K562 (cell line): Measurements from ENCODE around the gene CCT8L2. TPM values are rescaled to one million over a fixed set of nuclear protein-coding genes. Genes with fewer than 3 reads are reported as not detected.
A peak's percentile ranks its signal among the peaks of the same experiment; 100 is the strongest.
"Not testable (repeated sequence)": the region's sequence is repeated elsewhere in the genome, so short reads cannot be mapped to it uniquely, and the experiment has no call there.

ENCODE experiments used
- ATAC-seq: fragments of 200-7000 bp; cut with Tn5 transposase; 3 replicates; pipeline ENCODE4 v1.9.1; 2020; ENCODE audit warnings: moderate library complexity
- BruUV-seq: library from RNA; stranded (reverse); fragments of 400-500 nt; replicated peaks from 2 replicates; lab custom pipeline; 2021; lab: Mats Ljungman, UMichigan
- CTCF ChIA-PET: fragments of 300-600 bp; formaldehyde crosslinking; extraction: SDS; loops from one replicate; lab custom pipeline; 2021; ENCODE audit warnings: low intra/inter-chr PET ratio; lab: Yijun Ruan, JAX
- POLR2A ChIA-PET: fragments of 300-600, 350-650 bp; sonication (Branson Sonifier 250); formaldehyde crosslinking; extraction: SDS; loops from one replicate; lab custom pipeline; 2021; ENCODE audit warnings: antibody characterized with exemption, inconsistent platforms; lab: Yijun Ruan, JAX
- DNase-seq, 4 experiments: peaks; one replicate each; pipeline versions ENCODE4 v3.0.0 to v3.0.0-alpha.2; 2011 to 2018; ENCODE audit warnings: low spot score in 3 of 4, mixed read lengths in 3 of 4; ENCODE audit errors: extremely low read depth in 1 of 4
- FAIRE-seq: peaks from 2 replicates; lab custom pipeline; 2011; peaks lifted over from hg19 to GRCh38; lab: Jason Lieb, UNC
- H2AFZ ChIP-seq: 2 replicates; pipeline ENCODE4 v1.6.0; 2011; ENCODE audit warnings: low read depth, low read length, control low read depth, inconsistent platforms
- H3K27ac ChIP-seq: fragments of 200-600 bp; 3 replicates; pipeline ENCODE4 v1.8.0; 2011; ENCODE audit warnings: low read depth, mild to moderate bottlenecking, control low read depth, inconsistent platforms, low read length, moderate library complexity, mixed read lengths; ENCODE audit errors: extremely low read depth
- H3K27me3 ChIP-seq, 2 experiments: fragments of 300-600 bp in 1 of 2; 2 replicates in 1 of 2; 3 replicates in 1 of 2; pipeline versions ENCODE4 v1.6.0 to v1.8.0; 2011; ENCODE audit warnings: inconsistent platforms in 2 of 2, low read length in 2 of 2, mild to moderate bottlenecking in 1 of 2, mixed read lengths in 1 of 2, moderate library complexity in 1 of 2; ENCODE audit not compliant: control insufficient read depth in 2 of 2, insufficient read depth in 2 of 2
- H3K36me3 ChIP-seq: fragments of 300-600 bp; 3 replicates; pipeline ENCODE4 v1.8.0; 2011; ENCODE audit warnings: mild to moderate bottlenecking, low read length, inconsistent platforms; ENCODE audit not compliant: control insufficient read depth, insufficient read depth
- H3K4me1 ChIP-seq, 2 experiments: fragments of 200-600 bp in 1 of 2; replicated peaks in 1 of 2; 2 replicates in 1 of 2; 3 replicates in 1 of 2; pipeline versions ENCODE4 v1.5.1 to v1.8.0; 2011; ENCODE audit warnings: inconsistent platforms in 2 of 2, low read length in 2 of 2, mild to moderate bottlenecking in 1 of 2, mixed read lengths in 1 of 2, moderate library complexity in 1 of 2; ENCODE audit not compliant: control insufficient read depth in 2 of 2, insufficient read depth in 2 of 2
- H3K4me2 ChIP-seq: 2 replicates; pipeline ENCODE4 v1.6.1; 2011; ENCODE audit warnings: low read length, control low read depth, inconsistent platforms, mixed read lengths; ENCODE audit not compliant: insufficient read depth
- H3K4me3 ChIP-seq: fragments of 200-600 bp; sonication (generic), shearing (Covaris generic); 2 replicates; pipeline ENCODE4 v1.5.1; 2016; ENCODE audit warnings: control low read depth, inconsistent platforms
- H3K79me2 ChIP-seq: fragments of 200-600 bp; 3 replicates; pipeline ENCODE4 v1.8.0; 2011; ENCODE audit warnings: low read length, inconsistent platforms; ENCODE audit not compliant: control insufficient read depth, insufficient read depth
- H3K9ac ChIP-seq, 2 experiments: 2 replicates each; pipeline versions ENCODE4 v1.6.0 to v1.6.1; 2011; ENCODE audit warnings: low read depth in 2 of 2, low read length in 2 of 2, control low read depth in 1 of 2, inconsistent platforms in 1 of 2, mild to moderate bottlenecking in 1 of 2, mixed read lengths in 1 of 2; ENCODE audit not compliant: insufficient read depth in 1 of 2
- H3K9me1 ChIP-seq: one replicate; pipeline ENCODE4 v1.6.0; 2011; ENCODE audit warnings: inconsistent platforms, mild to moderate bottlenecking, low read length, moderate library complexity; ENCODE audit not compliant: control insufficient read depth, insufficient read depth
- H3K9me3 ChIP-seq: replicated peaks from 2 replicates; pipeline ENCODE4 v1.5.1; 2011; ENCODE audit warnings: low read depth, low read length, inconsistent platforms; ENCODE audit not compliant: control insufficient read depth, insufficient read depth
- H4K20me1 ChIP-seq: replicated peaks from 2 replicates; pipeline ENCODE4 v1.6.1; 2011; ENCODE audit warnings: low read length, inconsistent platforms, mixed read lengths; ENCODE audit not compliant: control insufficient read depth, insufficient read depth
- NR3C1 ChIP-seq: sonication (generic); formaldehyde crosslinking; IDR thresholded peaks from 2 replicates; pipeline ENCODE4 v1.8.1; 2022; ENCODE audit warnings: missing genetic modification reagents
- PCBP1 ChIP-seq: fragments of 200-400 bp; formaldehyde crosslinking; IDR thresholded peaks from 2 replicates; pipeline ENCODE4 v1.6.1; 2018; ENCODE audit warnings: mild to moderate bottlenecking, low read depth, low read length; ENCODE audit not compliant: poor library complexity, severe bottlenecking
- RBM14 ChIP-seq: fragments of 200-400 bp; formaldehyde crosslinking; IDR thresholded peaks from 2 replicates; pipeline ENCODE4 v1.6.1; 2018; ENCODE audit warnings: low read depth, mild to moderate bottlenecking, low read length, moderate library complexity, borderline replicate concordance; ENCODE audit not compliant: insufficient read depth
- SAFB ChIP-seq: fragments of 200-400 bp; formaldehyde crosslinking; IDR thresholded peaks from 2 replicates; pipeline ENCODE4 v1.6.1; 2017; ENCODE audit warnings: low read depth, low read length, borderline replicate concordance
- WGBS: fragments of 100-300 bp; shearing (Covaris generic); methylation state at CpG from one replicate; pipeline ENCODE4 v1.1.6; 2016; ENCODE audit warnings: low coverage, mixed read lengths; ENCODE audit not compliant: insufficient coverage; ENCODE audit errors: missing lambda C conversion rate; 5-methylcytosine and 5-hydroxymethylcytosine counted together
- in situ Hi-C: fragments of 300-500 bp; cut with MboI; formaldehyde crosslinking; loops from 4 replicates; pipeline ENCODE4 v1.15.0; 2018; ENCODE audit warnings: inconsistent platforms, mixed read lengths
- intact Hi-C: fragments of 100-400 bp; cut with micrococcal nuclease; formaldehyde crosslinking; loops from 2 replicates; pipeline ENCODE4 v1.14.2; 2022
- polyA plus RNA-seq, 8 experiments: library from polyadenylated mRNA; depleted of rRNA in 4 of 8; stranded (reverse) in 5 of 8; unstranded in 3 of 8; fragments of >200 nt; fragmentation: Nextera tagmentation in 2 of 8; fragmentation: Illumina TruSeq in 1 of 8; extraction: Ambion mirVana in 2 of 8; extraction: Trizol in 1 of 8; gene quantifications; 2 replicates each; pipeline versions ENCODE4 v1.2.1 to v1.2.3, GENCODE V29; 2011 to 2014; ENCODE audit warnings: inconsistent platforms in 1 of 8, missing spikeins in 1 of 8
- total RNA-seq, 7 experiments: library from RNA; depleted of rRNA in 6 of 7; stranded (reverse); fragments of >200 nt in 6 of 7; fragmentation: Illumina TruSeq in 2 of 7; extraction: Trizol in 2 of 7; gene quantifications; 2 replicates each; pipeline versions ENCODE4 v1.2.1 to v1.2.3, GENCODE V29; 2011 to 2021; ENCODE audit warnings: low replicate concordance in 1 of 7
- TF ChIP-seq, protein P1 (sequence below): sonication (generic); formaldehyde crosslinking; IDR thresholded peaks from 2 replicates; pipeline ENCODE4 v1.8.1; 2022; ENCODE audit warnings: missing genetic modification reagents

CCT8L2 gene
- total and polyA plus RNA-seq, 9 of the 15 experiments (the other 6 are each of a cell fraction or from before 2014, with no cell fraction given) = 0.13 TPM; not detected in 8

DNA sequence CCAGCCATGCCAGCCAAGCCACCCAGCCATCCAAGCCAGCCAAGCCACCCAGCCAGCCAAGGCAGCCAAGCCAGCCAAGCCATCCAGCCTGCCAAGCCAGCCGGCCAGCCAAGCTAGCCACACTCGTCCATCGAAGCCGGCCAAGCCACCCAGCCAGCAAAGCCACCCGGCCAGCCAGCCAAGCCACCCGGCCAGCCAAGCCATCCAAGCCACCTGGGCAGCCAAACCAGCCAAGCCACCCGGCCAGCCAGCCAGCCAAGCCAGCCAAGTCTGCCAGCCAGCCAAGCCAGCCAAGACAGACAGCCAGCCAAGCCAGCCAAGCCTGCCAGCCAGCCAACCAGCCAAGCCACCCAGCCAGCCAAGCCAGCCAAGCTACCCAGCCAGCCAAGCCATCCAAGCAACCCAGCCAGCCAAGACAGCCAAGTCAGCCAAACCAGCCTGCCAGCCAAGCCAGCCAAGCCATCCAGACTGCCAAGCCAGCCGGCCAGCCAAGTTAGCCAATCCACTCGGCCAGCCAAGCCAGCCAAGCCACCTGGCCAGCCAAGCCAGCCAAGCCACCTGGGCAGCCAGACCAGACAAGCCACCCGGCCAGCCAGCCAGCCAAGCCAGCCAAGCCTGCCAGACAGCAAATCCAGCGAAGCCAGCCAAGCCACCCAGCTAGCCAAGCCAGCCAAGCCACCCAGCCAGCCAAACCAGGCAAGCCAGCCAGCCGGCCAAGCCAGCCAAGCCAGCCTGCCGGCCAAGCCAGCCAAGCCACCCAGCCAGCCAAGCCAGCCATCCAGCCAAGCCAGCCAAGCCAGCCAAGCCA lies 24.8 kb downstream of the CCT8L2 start:
- H3K4me3 ChIP-seq, H3K9ac ChIP-seq, FAIRE-seq, H2AFZ ChIP-seq, in situ Hi-C loops, BruUV-seq, H3K9me3 ChIP-seq, H3K4me2 ChIP-seq, intact Hi-C loops, H3K36me3 ChIP-seq, ATAC-seq, H3K79me2 ChIP-seq, DNase-seq, CTCF ChIA-PET, H3K27ac ChIP-seq, H3K9me1 ChIP-seq, H4K20me1 ChIP-seq: not testable (repeated sequence)
- 6% methylated on average over 13 of the region's 13 CpGs for WGBS
- Histone ChIP-seq H3K4me1 (peaks cover 0 to 50% of the 10 kb centered on the region in 2 experiments; a peak in 3 of 5 replicates), H3K27me3 (peaks cover 0 to 15% of the 10 kb centered on the region in 2 experiments; a peak in 2 of 5 replicates)
- TF ChIP-seq, protein P1, sequence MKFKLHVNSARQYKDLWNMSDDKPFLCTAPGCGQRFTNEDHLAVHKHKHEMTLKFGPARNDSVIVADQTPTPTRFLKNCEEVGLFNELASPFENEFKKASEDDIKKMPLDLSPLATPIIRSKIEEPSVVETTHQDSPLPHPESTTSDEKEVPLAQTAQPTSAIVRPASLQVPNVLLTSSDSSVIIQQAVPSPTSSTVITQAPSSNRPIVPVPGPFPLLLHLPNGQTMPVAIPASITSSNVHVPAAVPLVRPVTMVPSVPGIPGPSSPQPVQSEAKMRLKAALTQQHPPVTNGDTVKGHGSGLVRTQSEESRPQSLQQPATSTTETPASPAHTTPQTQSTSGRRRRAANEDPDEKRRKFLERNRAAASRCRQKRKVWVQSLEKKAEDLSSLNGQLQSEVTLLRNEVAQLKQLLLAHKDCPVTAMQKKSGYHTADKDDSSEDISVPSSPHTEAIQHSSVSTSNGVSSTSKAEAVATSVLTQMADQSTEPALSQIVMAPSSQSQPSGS = 0 out of 2 replicates have a peak, but pooled peaks have one; percentile 21
- TF ChIP-seq RBM14 = peak; percentile 94; the same call in 1 of the 2 replicates
- peak; percentile 53 for TF ChIP-seq PCBP1
- TF ChIP-seq SAFB = peak; percentile 18; the same call in 1 of the 2 replicates
- 0 out of 2 replicates have a peak, but pooled peaks have one; percentile 25 for TF ChIP-seq NR3C1 (CRISPR knock-in tag)
- POLR2A ChIA-PET = interaction anchor here (0.5 kb wide), 1 partner anchor 15 kb away, joined by 3 read pairs; no protein-coding TSS in a partner anchor
